ENCODE measurements around the gene TMEM170B.

TMEM170B gene

GRCh38 chr6:11628562-11628961 lies 91.0 kb downstream of the TMEM170B start:
- DNase-seq (ENCODE audit: low read depth in 2 of 2): no peak
- H3K4me3 ChIP-seq (replicated peaks in 1 of 2; ENCODE audit: low read depth in 2 of 2, low read length in 2 of 2): no peak overlapping the region
- no peak for TF ChIP-seq CTCF (IDR thresholded peaks at IDR 0.05; ENCODE audit: low read depth, low read length)

GRCh38 chr6:11631008-11631407 lies 93.5 kb downstream of the TMEM170B start:
- H3K4me3 ChIP-seq (replicated peaks in 1 of 2; ENCODE audit: low read depth in 2 of 2, low read length in 2 of 2): no peak overlapping the region
- no peak for TF ChIP-seq CTCF (IDR thresholded peaks at IDR 0.05; ENCODE audit: low read depth, low read length)
- no peak for DNase-seq (ENCODE audit: low read depth in 2 of 2)

GRCh38 chr6:11631539-11631938 lies 94.0 kb downstream of the TMEM170B start:
- no peak overlapping the region for H3K4me3 ChIP-seq (replicated peaks in 1 of 2; ENCODE audit: low read depth in 2 of 2, low read length in 2 of 2)
- no peak for TF ChIP-seq CTCF (IDR thresholded peaks at IDR 0.05; ENCODE audit: low read depth, low read length)
- no peak for DNase-seq (ENCODE audit: low read depth in 2 of 2)

- DNase-seq (ENCODE audit: low read depth in 2 of 2): peak; percentile 49 to 64
- no peak for TF ChIP-seq CTCF (IDR thresholded peaks at IDR 0.05; ENCODE audit: low read depth, low read length)
- no peak overlapping the region for H3K4me3 ChIP-seq (replicated peaks in 1 of 2; ENCODE audit: low read depth in 2 of 2, low read length in 2 of 2)
Observed at GRCh38 chr6:11632231-11632630, 94.7 kb downstream of the TMEM170B start.

- peak; percentile 45 to 90 for DNase-seq (ENCODE audit: low read depth in 2 of 2)
- TF ChIP-seq CTCF (IDR thresholded peaks at IDR 0.05; ENCODE audit: low read depth, low read length): no peak
- no peak overlapping the region for H3K4me3 ChIP-seq (replicated peaks in 1 of 2; ENCODE audit: low read depth in 2 of 2, low read length in 2 of 2)
Observed at GRCh38 chr6:11632795-11633511, 95.4 kb downstream of the TMEM170B start.
